NB4 (cell line): ENCODE measurements around the gene TBX21.

Experiments used
- DNase-seq: peaks from one replicate; pipeline ENCODE4 v3.0.0; 2010; ENCODE audit warnings: low read depth
- H3K4me3 ChIP-seq: one replicate; pipeline ENCODE4 v1.5.1; 2011; ENCODE audit warnings: mild to moderate bottlenecking, low read depth, low read length, moderate library complexity
- CTCF ChIP-seq: IDR thresholded peaks from one replicate; pipeline ENCODE4 v1.5.1; 2012; ENCODE audit warnings: low read depth, low read length
- MAX ChIP-seq: IDR thresholded peaks from 2 replicates; pipeline ENCODE4 v1.6.1; 2011; ENCODE audit warnings: low read depth, low read length
- MYC ChIP-seq: IDR thresholded peaks from 2 replicates; pipeline ENCODE4 v1.6.1; 2011; ENCODE audit warnings: low read depth, low read length
- POLR2A ChIP-seq: IDR thresholded peaks from 2 replicates; pipeline ENCODE4 v1.6.1; 2011; ENCODE audit warnings: mild to moderate bottlenecking; ENCODE audit not compliant: insufficient read length; ENCODE audit errors: extremely low read depth

The TBX21 gene

GRCh38 chr17:47707056-47707804, 25.8 kb upstream of the TBX21 start:
- no peak for DNase-seq
- H3K4me3 ChIP-seq = no peak overlapping the region
- TF ChIP-seq MAX (no peak), MYC (no peak), CTCF (no peak), POLR2A (no peak)

GRCh38 chr17:47707884-47708283, 25.2 kb upstream of the TBX21 start:
- H3K4me3 ChIP-seq = no peak overlapping the region
- no peak for TF ChIP-seq CTCF
- DNase-seq = no peak

- no peak overlapping the region for H3K4me3 ChIP-seq
- DNase-seq = no peak
- TF ChIP-seq POLR2A = no peak
Observed at GRCh38 chr17:47708312-47708863, 24.6 kb upstream of the TBX21 start.

- DNase-seq = no peak
- H3K4me3 ChIP-seq = no peak overlapping the region
- TF ChIP-seq POLR2A (no peak), MYC (no peak), MAX (no peak), CTCF (no peak)
Observed at GRCh38 chr17:47708864-47709541, 24.0 kb upstream of the TBX21 start.

GRCh38 chr17:47709594-47709993, 23.4 kb upstream of the TBX21 start:
- no peak overlapping the region for H3K4me3 ChIP-seq
- TF ChIP-seq MAX (no peak), POLR2A (no peak), MYC (no peak)
- no peak for DNase-seq

GRCh38 chr17:47711366-47712099, 21.5 kb upstream of the TBX21 start:
- no peak for TF ChIP-seq MYC
- no peak for TF ChIP-seq CTCF
- TF ChIP-seq POLR2A = no peak
- TF ChIP-seq MAX = no peak
- no peak overlapping the region for H3K4me3 ChIP-seq

More at GRCh38 chr17:47711366-47712099, 21.5 kb upstream of the TBX21 start:
- DNase-seq = no peak
